Breast epithelium (tissue), 3 donors: ENCODE data around the gene NIN.

Experiments used
- CTCF ChIP-seq, 3 donors: fragments of 450-650 bp; IDR thresholded peaks; one replicate each; pipeline ENCODE4 v1.5.1; 2016 to 2017; ENCODE audit warnings: antibody characterized with exemption in 3 of 3, mild to moderate bottlenecking in 3 of 3, moderate library complexity in 3 of 3
- POLR2AphosphoS5 ChIP-seq, 3 donors: sonication (generic); formaldehyde crosslinking; IDR thresholded peaks; one replicate each; pipeline ENCODE4 v1.6.1; 2017; ENCODE audit warnings: antibody characterized with exemption in 3 of 3

DNA sequence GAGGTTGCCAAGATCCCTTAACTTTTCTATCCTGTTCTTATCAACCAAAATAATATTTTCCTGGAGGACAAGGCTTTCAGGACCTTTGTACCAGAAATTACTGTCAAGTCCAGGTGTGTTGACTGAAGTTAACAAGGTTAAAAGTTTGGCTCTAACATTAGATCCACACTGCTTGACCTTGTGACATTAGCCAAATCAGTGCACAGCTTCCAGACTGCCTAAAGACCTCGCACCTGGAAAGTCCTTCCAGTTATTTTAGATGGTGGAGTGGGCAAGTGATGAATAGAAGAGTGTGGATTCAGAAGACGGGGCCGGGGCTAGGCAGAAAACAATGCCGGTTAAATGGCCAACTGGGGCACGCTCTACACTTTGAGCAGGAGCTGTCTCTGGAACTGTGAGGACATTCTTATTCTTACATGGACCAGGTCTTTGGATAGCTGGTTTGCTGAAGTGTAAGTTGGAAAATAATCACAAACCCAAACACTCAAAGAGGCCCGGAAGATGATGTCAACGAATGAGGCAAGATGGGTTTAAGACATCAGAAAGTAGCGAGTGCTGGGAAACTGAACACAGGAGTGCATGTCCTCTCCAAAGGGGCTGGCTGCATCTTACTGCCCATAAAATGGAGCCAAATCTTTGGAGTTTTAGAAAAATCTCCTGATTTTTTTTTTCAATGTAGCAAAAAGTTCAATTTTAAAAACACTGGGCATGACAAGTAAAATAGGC is 56.3 kb downstream of the NIN start:
- TF ChIP-seq POLR2AphosphoS5 (IDR thresholded peaks at IDR 0.05): no peak
- TF ChIP-seq CTCF (IDR thresholded peaks at IDR 0.05): no peak
